Tibial nerve (tissue), 4 donors: ENCODE measurements around the gene DDN. TPM values are rescaled to one million over a fixed set of nuclear protein-coding genes. Genes with fewer than 3 reads are reported as not detected.
A peak's percentile ranks its signal among the peaks of the same experiment; 100 is the strongest.

Experiments used
- DNase-seq, 2 donors: peaks; one replicate each; pipeline ENCODE4 v3.0.0-alpha.2; 2019; ENCODE audit warnings: low spot score in 2 of 2
- H3K27ac ChIP-seq, 4 donors: fragments of 200-600 bp; sonication (generic) in 3 of 4; one replicate each; pipeline ENCODE4 v1.5.1; 2017 to 2019; ENCODE audit warnings: mild to moderate bottlenecking in 1 of 4
- H3K27me3 ChIP-seq, 2 donors: fragments of 200-600 bp; sonication (generic) in 1 of 2; one replicate each; pipeline versions ENCODE4 v1.5.1 to v1.6.0; 2017 to 2019
- H3K36me3 ChIP-seq, 3 donors: fragments of 200-600 bp; sonication (generic); one replicate each; pipeline ENCODE4 v1.5.1; 2018 to 2019
- H3K4me1 ChIP-seq, 4 donors: fragments of 200-600 bp; sonication (generic) in 3 of 4; one replicate each; pipeline ENCODE4 v1.5.1; 2017 to 2019
- H3K4me3 ChIP-seq, 4 donors: fragments of 200-600 bp; sonication (generic) in 3 of 4; one replicate each; pipeline ENCODE4 v1.5.1; 2017 to 2019; ENCODE audit warnings: mild to moderate bottlenecking in 1 of 4, moderate library complexity in 1 of 4
- H3K9me3 ChIP-seq, 4 donors: fragments of 200-600 bp; sonication (generic) in 3 of 4; one replicate each; pipeline ENCODE4 v1.5.1; 2017 to 2019
- EP300 ChIP-seq, 2 donors: sonication (generic); formaldehyde crosslinking; IDR thresholded peaks; one replicate each; pipeline ENCODE4 v1.6.1; 2017; ENCODE audit warnings: antibody characterized with exemption in 2 of 2, mild to moderate bottlenecking in 1 of 2
- POLR2A ChIP-seq, 2 donors: fragments of 450-650 bp; IDR thresholded peaks; one replicate each; pipeline ENCODE4 v1.6.1; 2017; ENCODE audit warnings: antibody characterized with exemption in 2 of 2, mild to moderate bottlenecking in 2 of 2, moderate library complexity in 2 of 2
- WGBS, 2 donors: methylation state at CpG; one replicate each; pipeline ENCODE4 v1.1.5; 2018; 5-methylcytosine and 5-hydroxymethylcytosine counted together
- total RNA-seq, 4 donors: library from RNA; depleted of rRNA; stranded (reverse); fragments of >200 nt; gene quantifications; one replicate each; pipeline ENCODE4 v1.1.0, GENCODE V29; 2016
- TF ChIP-seq, protein P1 (sequence below), 5 experiments: fragments of 200-600 bp in 3 of 5; fragments of 450-650 bp in 2 of 5; sonication (generic) in 3 of 5; IDR thresholded peaks; one replicate each; pipeline ENCODE4 v1.5.1; 2016 to 2019; ENCODE audit warnings: antibody characterized with exemption in 5 of 5, mild to moderate bottlenecking in 3 of 5, moderate library complexity in 2 of 5

DDN gene
- total RNA-seq, 4 donors from 2014 or later: not detected

DNA sequence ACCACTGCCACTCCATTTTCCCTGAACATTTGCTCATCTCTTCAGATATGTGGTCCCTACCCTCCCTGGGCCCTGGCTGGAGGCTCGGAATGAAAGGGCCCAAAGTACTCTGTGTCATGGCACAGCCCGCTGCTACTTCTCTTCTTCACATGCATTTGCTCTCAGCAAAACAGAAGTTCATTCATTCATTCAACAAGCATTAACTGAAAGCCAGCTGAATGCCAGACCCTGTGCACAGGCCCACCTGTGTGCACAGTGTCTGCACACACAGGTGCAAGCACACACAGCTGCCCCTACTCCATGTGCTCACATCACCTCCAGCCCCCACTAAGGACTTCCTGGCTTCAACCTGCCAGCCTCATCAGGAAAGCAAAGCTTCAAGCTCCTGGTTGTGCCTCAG lies 13.3 kb downstream of the DDN start:
- 44 to 55% methylated on average over 2 of the region's 2 CpGs for WGBS, 2 donors
- no peak for DNase-seq
- H3K27me3 ChIP-seq: peaks cover 0 to 100% of the 10 kb centered on the region in 2 donors

DNA sequence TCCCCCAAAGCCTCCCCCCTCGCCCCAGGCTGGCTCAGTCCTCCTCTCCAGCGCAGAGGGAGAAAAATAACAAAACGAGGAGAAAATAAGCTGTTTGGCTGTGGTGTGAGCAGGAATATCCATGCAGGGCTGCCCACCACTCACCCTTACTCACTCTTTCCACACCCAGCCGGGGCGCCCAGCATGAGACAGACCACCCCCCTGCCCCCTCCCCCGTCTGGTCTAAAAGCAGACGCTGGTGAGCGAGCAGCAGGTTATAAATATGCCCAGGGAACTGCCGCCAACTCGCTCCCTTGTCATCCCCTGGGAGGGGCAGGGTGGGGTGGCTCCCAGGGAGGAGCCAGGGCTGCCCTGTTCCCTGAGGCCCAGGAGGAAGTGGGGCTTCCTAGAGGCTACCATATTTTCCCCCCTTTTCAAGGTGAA lies 13.7 kb downstream of the DDN start:
- WGBS, 2 donors: 24 to 37% methylated on average over 10 of the region's 10 CpGs
- H3K4me1 ChIP-seq: peaks cover 0 to 12% (median 10%) of the 10 kb centered on the region in 4 donors
- H3K9me3 ChIP-seq: no peaks in the 10 kb centered on the region
- peaks cover 0 to 100% of the 10 kb centered on the region in 2 donors for H3K27me3 ChIP-seq
- H3K27ac ChIP-seq: no peak overlapping the region
- no peak for TF ChIP-seq POLR2A (IDR thresholded peaks at IDR 0.05)
- TF ChIP-seq, protein P1, sequence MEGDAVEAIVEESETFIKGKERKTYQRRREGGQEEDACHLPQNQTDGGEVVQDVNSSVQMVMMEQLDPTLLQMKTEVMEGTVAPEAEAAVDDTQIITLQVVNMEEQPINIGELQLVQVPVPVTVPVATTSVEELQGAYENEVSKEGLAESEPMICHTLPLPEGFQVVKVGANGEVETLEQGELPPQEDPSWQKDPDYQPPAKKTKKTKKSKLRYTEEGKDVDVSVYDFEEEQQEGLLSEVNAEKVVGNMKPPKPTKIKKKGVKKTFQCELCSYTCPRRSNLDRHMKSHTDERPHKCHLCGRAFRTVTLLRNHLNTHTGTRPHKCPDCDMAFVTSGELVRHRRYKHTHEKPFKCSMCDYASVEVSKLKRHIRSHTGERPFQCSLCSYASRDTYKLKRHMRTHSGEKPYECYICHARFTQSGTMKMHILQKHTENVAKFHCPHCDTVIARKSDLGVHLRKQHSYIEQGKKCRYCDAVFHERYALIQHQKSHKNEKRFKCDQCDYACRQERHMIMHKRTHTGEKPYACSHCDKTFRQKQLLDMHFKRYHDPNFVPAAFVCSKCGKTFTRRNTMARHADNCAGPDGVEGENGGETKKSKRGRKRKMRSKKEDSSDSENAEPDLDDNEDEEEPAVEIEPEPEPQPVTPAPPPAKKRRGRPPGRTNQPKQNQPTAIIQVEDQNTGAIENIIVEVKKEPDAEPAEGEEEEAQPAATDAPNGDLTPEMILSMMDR (IDR thresholded peaks at IDR 0.05): no peak
- no peak for TF ChIP-seq EP300 (IDR thresholded peaks at IDR 0.05)
- DNase-seq: no peak
- no peak overlapping the region for H3K4me3 ChIP-seq
- no peaks in the 10 kb centered on the region for H3K36me3 ChIP-seq

More for the DNA sequence above, 13.3 kb downstream of the DDN start:
- Histone ChIP-seq H3K27ac (no peak overlapping the region), H3K9me3 (no peaks in the 10 kb centered on the region), H3K36me3 (no peaks in the 10 kb centered on the region), H3K4me3 (no peak overlapping the region), H3K4me1 (peaks cover 0 to 7% (median 5%) of the 10 kb centered on the region in 4 donors)
- TF ChIP-seq, protein P1 (IDR thresholded peaks at IDR 0.05): no peak
- TF ChIP-seq POLR2A (IDR thresholded peaks at IDR 0.05) (no peak), EP300 (IDR thresholded peaks at IDR 0.05) (no peak)

DNA sequence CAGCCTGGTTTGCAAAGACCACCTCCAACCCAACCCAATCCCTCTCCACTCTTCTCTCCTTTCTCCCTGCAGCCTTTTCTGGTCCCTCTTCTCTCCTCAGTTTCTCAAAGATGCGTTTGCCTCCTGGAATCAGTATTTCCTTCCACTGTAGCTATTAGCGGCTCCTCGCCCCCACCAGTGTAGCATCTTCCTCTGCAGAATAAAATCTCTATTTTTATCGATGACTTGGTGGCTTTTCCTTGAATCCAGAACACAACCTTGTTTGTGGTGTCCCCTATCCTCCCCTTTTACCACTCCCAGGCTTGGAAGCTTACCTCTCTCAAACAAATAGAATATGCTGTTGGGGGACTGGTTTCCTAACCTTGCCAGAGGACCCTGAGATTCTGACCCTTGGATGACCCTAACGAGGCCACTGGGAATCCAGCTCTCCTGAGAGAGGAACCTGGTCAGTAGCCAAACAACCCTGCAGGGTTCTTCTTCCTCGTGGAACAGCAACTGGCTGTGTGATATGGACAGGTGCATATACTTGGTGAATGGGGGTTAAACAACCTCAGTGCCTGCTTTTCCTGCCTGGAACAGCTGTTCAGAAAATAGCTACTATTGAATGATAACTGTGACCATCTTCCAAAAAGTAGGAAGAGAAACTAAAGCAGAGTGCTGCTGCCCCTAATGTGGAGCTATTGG lies 16.6 kb downstream of the DDN start:
- H3K4me3 ChIP-seq: no peak overlapping the region
- WGBS, 2 donors: 53 to 59% methylated on average over 6 of the region's 6 CpGs

DNA sequence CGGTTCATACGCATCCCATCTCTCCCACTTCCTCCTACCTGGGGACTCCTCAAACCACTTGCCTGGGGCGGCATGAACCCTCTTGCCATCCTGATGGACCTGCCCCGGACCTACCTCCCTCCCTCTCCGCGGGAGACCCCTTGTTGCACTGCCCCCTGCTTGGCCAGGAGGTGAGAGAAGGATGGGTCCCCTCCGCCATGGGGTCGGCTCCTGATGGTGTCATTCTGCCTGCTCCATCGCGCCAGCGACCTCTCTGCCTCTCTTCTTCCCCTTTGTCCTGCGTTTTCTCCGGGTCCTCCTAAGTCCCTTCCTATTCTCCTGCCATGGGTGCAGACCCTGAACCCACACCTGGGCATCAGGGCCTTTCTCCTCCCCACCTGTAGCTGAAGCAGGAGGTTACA lies 17.4 kb downstream of the DDN start:
- WGBS, 2 donors: 28% methylated on average over 13 of the region's 13 CpGs
- H3K4me3 ChIP-seq: no peak overlapping the region
- no peak for TF ChIP-seq POLR2A (IDR thresholded peaks at IDR 0.05)
- TF ChIP-seq EP300 (IDR thresholded peaks at IDR 0.05): no peak
- H3K36me3 ChIP-seq: no peaks in the 10 kb centered on the region
- peaks cover 2 to 100% of the 10 kb centered on the region in 2 donors for H3K27me3 ChIP-seq
- H3K4me1 ChIP-seq: peaks cover 0 to 41% (median 35%) of the 10 kb centered on the region in 4 donors
- H3K9me3 ChIP-seq: no peaks in the 10 kb centered on the region
- no peak overlapping the region for H3K27ac ChIP-seq
- DNase-seq: no peak

More for the DNA sequence above, 16.6 kb downstream of the DDN start:
- peaks cover 0 to 41% (median 35%) of the 10 kb centered on the region in 4 donors for H3K4me1 ChIP-seq
- DNase-seq: no peak
- no peaks in the 10 kb centered on the region for H3K36me3 ChIP-seq
- no peaks in the 10 kb centered on the region for H3K9me3 ChIP-seq
- TF ChIP-seq EP300 (IDR thresholded peaks at IDR 0.05): no peak
- TF ChIP-seq POLR2A (IDR thresholded peaks at IDR 0.05): no peak
- TF ChIP-seq, protein P1 (IDR thresholded peaks at IDR 0.05): no peak
- no peak overlapping the region for H3K27ac ChIP-seq
- peaks cover 2 to 100% of the 10 kb centered on the region in 2 donors for H3K27me3 ChIP-seq

DNA sequence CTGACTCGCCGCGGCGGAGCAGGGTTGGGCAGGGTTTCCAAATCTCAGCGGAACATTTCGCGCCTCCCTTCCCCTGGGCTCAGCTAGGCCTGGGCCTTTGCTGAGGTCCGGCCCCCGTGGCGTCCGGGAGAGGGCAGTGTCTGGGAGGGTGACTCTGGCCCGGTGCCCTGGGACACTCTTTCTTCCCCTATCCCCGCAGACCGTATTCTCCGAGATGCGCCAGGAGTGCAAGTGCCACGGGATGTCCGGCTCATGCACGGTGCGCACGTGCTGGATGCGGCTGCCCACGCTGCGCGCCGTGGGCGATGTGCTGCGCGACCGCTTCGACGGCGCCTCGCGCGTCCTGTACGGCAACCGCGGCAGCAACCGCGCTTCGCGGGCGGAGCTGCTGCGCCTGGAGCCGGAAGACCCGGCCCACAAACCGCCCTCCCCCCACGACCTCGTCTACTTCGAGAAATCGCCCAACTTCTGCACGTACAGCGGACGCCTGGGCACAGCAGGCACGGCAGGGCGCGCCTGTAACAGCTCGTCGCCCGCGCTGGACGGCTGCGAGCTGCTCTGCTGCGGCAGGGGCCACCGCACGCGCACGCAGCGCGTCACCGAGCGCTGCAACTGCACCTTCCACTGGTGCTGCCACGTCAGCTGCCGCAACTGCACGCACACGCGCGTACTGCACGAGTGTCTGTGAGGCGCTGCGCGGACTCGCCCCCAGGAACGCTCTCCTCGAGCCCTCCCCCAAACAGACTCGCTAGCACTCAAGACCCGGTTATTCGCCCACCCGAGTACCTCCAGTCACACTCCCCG lies 18.0 kb downstream of the DDN start:
- peaks cover 2 to 100% of the 10 kb centered on the region in 2 donors for H3K27me3 ChIP-seq
- H3K36me3 ChIP-seq: no peaks in the 10 kb centered on the region
- H3K27ac ChIP-seq: no peak overlapping the region
- no peaks in the 10 kb centered on the region for H3K9me3 ChIP-seq
- no peak for DNase-seq
- H3K4me3 ChIP-seq: peak overlapping the region in 2 of 4 donors; percentile 35 to 40
- TF ChIP-seq EP300 (IDR thresholded peaks at IDR 0.05) (no peak), POLR2A (IDR thresholded peaks at IDR 0.05) (no peak)
- TF ChIP-seq, protein P1 (IDR thresholded peaks at IDR 0.05): no peak
- 2 to 5% methylated on average over 47 to 56 of the region's 91 CpGs for WGBS, 2 donors
- H3K4me1 ChIP-seq: peaks cover 0 to 41% (median 35%) of the 10 kb centered on the region in 4 donors
